Activated effector memory CD4-positive, alpha-beta T cell treated with Interleukin-2 at 50 U/mL for 16 hours (primary cell): ENCODE results near the gene ING4.

Source experiments
- DNase-seq: peaks from one replicate; pipeline ENCODE4 v3.0.0-alpha.2; 2020

ING4 gene

GRCh38 chr12:6685814-6686213 is 22.9 kb upstream of the ING4 start:
- DNase-seq = no peak

- DNase-seq = no peak
Measured at GRCh38 chr12:6684609-6685008, 21.7 kb upstream of the ING4 start.

GRCh38 chr12:6676962-6677361 is 14.0 kb upstream of the ING4 start:
- DNase-seq = no peak

- no peak for DNase-seq
Measured at GRCh38 chr12:6672143-6672542, 9.2 kb upstream of the ING4 start.

- no peak for DNase-seq
Measured at GRCh38 chr12:6667559-6668210, 4.8 kb upstream of the ING4 start.

GRCh38 chr12:6666211-6666610 is 3.3 kb upstream of the ING4 start:
- no peak for DNase-seq

- DNase-seq = no peak
Measured at GRCh38 chr12:6664902-6665301, 2.0 kb upstream of the ING4 start.

GRCh38 chr12:6662602-6662905 is 365 bp downstream of the ING4 start:
- DNase-seq = no peak

- DNase-seq = no peak
Measured at GRCh38 chr12:6653987-6654386, 8.9 kb downstream of the ING4 start.

GRCh38 chr12:6653342-6653741 is 9.6 kb downstream of the ING4 start:
- DNase-seq = no peak

GRCh38 chr12:6652391-6652790 is 10.5 kb downstream of the ING4 start:
- DNase-seq = no peak

GRCh38 chr12:6650832-6651231 is 12.1 kb downstream of the ING4 start:
- DNase-seq = no peak

GRCh38 chr12:6647083-6647604 is 15.8 kb downstream of the ING4 start, which contains the start of gene ACRBP:
TSS of gene ACRBP (minus strand) at chr12:6647432. CDS start at chr12:6647366, 66 bp downstream.
- DNase-seq = no peak

GRCh38 chr12:6646276-6647082 is 16.4 kb downstream of the ING4 start:
- DNase-seq = no peak

GRCh38 chr12:6644903-6645302 is 18.0 kb downstream of the ING4 start:
- DNase-seq = no peak

- no peak for DNase-seq
Measured at GRCh38 chr12:6644257-6644596, 18.7 kb downstream of the ING4 start.

GRCh38 chr12:6643569-6644256 is 19.2 kb downstream of the ING4 start:
- no peak for DNase-seq

GRCh38 chr12:6641131-6641530 is 21.8 kb downstream of the ING4 start:
- no peak for DNase-seq

- no peak for DNase-seq
Measured at GRCh38 chr12:6640497-6640896, 22.4 kb downstream of the ING4 start.

- no peak for DNase-seq
Measured at GRCh38 chr12:6639151-6639801, 23.6 kb downstream of the ING4 start.

- no peak for DNase-seq
Measured at GRCh38 chr12:6638305-6638704, 24.6 kb downstream of the ING4 start.

- DNase-seq = no peak
Measured at GRCh38 chr12:6635856-6636531, 26.9 kb downstream of the ING4 start, which contains the start of gene LPAR5. TSS of gene LPAR5 (minus strand) at chr12:6635959. CDS start at chr12:6621248, 14,711 bp downstream.

GRCh38 chr12:6635375-6635855 is 27.5 kb downstream of the ING4 start:
- no peak for DNase-seq
